PC-9 (cell line): ENCODE data around the gene AQP12B. TPM values are rescaled to one million over a fixed set of nuclear protein-coding genes. Genes with fewer than 3 reads are reported as not detected.

Experiments used
- BruUV-seq: library from RNA; stranded (reverse); fragments of 400-500 nt; replicated peaks from 2 replicates; lab custom pipeline; 2021; lab: Mats Ljungman, UMichigan
- CTCF ChIA-PET: fragments of 300-600 bp; sonication (Branson Sonifier 250); formaldehyde crosslinking; loops from one replicate; lab custom pipeline; 2022; ENCODE audit warnings: antibody characterized with exemption; lab: Charles Lee
- POLR2A ChIA-PET: fragments of 300-600 bp; sonication (Branson Sonifier 250); formaldehyde crosslinking; loops from one replicate; lab custom pipeline; 2022; ENCODE audit warnings: antibody characterized with exemption; ENCODE audit not compliant: unreplicated experiment; lab: Charles Lee
- DNase-seq, 2 experiments: peaks; one replicate each; pipeline versions ENCODE4 v3.0.0 to v3.0.0-alpha.2; 2015 to 2022; ENCODE audit warnings: mixed read lengths in 1 of 2
- H2AFZ ChIP-seq: fragments of 200-600 bp; sonication (generic); 2 replicates; pipeline ENCODE4 v1.8.1; 2017; ENCODE audit warnings: antibody characterized with exemption
- H3F3A ChIP-seq: fragments of 200-600 bp; sonication (generic); 2 replicates; pipeline ENCODE4 v1.8.1; 2017; ENCODE audit warnings: antibody characterized with exemption, mild to moderate bottlenecking, low read depth; ENCODE audit not compliant: insufficient read depth
- H3K27ac ChIP-seq: fragments of 200-600 bp; sonication (generic); 2 replicates; pipeline ENCODE4 v1.6.1; 2016; ENCODE audit warnings: mixed run types
- H3K27me3 ChIP-seq: fragments of 200-600 bp; sonication (generic); 2 replicates; pipeline ENCODE4 v1.6.1; 2016; ENCODE audit warnings: low read depth, mixed run types; ENCODE audit not compliant: insufficient read depth
- H3K36me3 ChIP-seq: fragments of 200-600 bp; sonication (generic); 2 replicates; pipeline ENCODE4 v1.6.1; 2016; ENCODE audit warnings: low read depth, mixed run types
- H3K4me1 ChIP-seq: fragments of 200-600 bp; sonication (generic); replicated peaks from 2 replicates; pipeline ENCODE4 v1.6.1; 2016; ENCODE audit warnings: mixed run types; ENCODE audit not compliant: insufficient read depth
- H3K4me2 ChIP-seq: fragments of 200-600 bp; sonication (generic); 2 replicates; pipeline ENCODE4 v1.6.1; 2017; ENCODE audit warnings: mixed run types
- H3K4me3 ChIP-seq: fragments of 200-600 bp; sonication (generic); 2 replicates; pipeline ENCODE4 v1.6.1; 2016; ENCODE audit warnings: mixed run types
- H3K79me2 ChIP-seq: fragments of 200-600 bp; sonication (generic); 2 replicates; pipeline ENCODE4 v1.6.1; 2017; ENCODE audit warnings: low read depth, mixed run types
- H3K9me2 ChIP-seq: fragments of 200-600 bp; sonication (generic); 2 replicates; pipeline ENCODE4 v1.8.1; 2017; ENCODE audit warnings: mild to moderate bottlenecking; ENCODE audit not compliant: insufficient read depth
- H3K9me3 ChIP-seq: fragments of 200-600 bp; sonication (generic); 2 replicates; pipeline ENCODE4 v1.8.1; 2016; ENCODE audit warnings: low read depth; ENCODE audit not compliant: insufficient read depth
- H4K20me1 ChIP-seq: fragments of 200-600 bp; sonication (generic); 2 replicates; pipeline ENCODE4 v1.8.1; 2017; ENCODE audit not compliant: insufficient read depth
- CTCF ChIP-seq: fragments of 200-600 bp; sonication (generic); conservative IDR thresholded peaks from 2 replicates; pipeline ENCODE4 v1.6.1; 2017; ENCODE audit warnings: mixed run types, antibody characterized with exemption, mild to moderate bottlenecking, moderate library complexity
- EZH2 ChIP-seq: fragments of 200-600 bp; sonication (generic); IDR thresholded peaks from 2 replicates; pipeline ENCODE4 v1.8.0; 2017; ENCODE audit warnings: antibody characterized with exemption, low read depth
- intact Hi-C: fragments of 100-400 bp; cut with micrococcal nuclease; formaldehyde crosslinking; loops from one replicate; pipeline ENCODE4 v1.10.0; 2022; ENCODE audit not compliant: unreplicated experiment
- total RNA-seq: library from RNA; stranded (reverse); gene quantifications from 2 replicates; pipeline ENCODE4 v1.2.3, GENCODE V29; 2021

The AQP12B gene
- total RNA-seq, 1 experiment from 2014 or later: not detected

- CTCF ChIA-PET: no interaction called here
- H3K9me2 ChIP-seq: no peaks in the 10 kb centered on the region
- no peaks in the 10 kb centered on the region for H3K4me1 ChIP-seq
- H3K27ac ChIP-seq: no peak overlapping the region
- no peak overlapping the region for H3K4me2 ChIP-seq
- no peaks in the 10 kb centered on the region for H3K36me3 ChIP-seq
- no TSS peak for BruUV-seq
- H3K9me3 ChIP-seq: no peaks in the 10 kb centered on the region
- peaks cover 98% of the 10 kb centered on the region for H3K27me3 ChIP-seq
- intact Hi-C loops: no loop called here
- TF ChIP-seq EZH2 (no peak), CTCF (no peak)
- POLR2A ChIA-PET: interaction anchor here (0.5 kb wide), 1 partner anchor 180 kb away, joined by 8 read pairs; no protein-coding TSS in a partner anchor
- no peak overlapping the region for H2AFZ ChIP-seq
- H4K20me1 ChIP-seq: peaks cover 2% of the 10 kb centered on the region
- no peak overlapping the region for H3K4me3 ChIP-seq
- H3F3A ChIP-seq: no peaks in the 10 kb centered on the region
- DNase-seq: no peak
- no peaks in the 10 kb centered on the region for H3K79me2 ChIP-seq
Observed at GRCh38 chr2:240713071-240713927, 30.6 kb upstream of the AQP12B start.

- Histone ChIP-seq H3F3A (no peaks in the 10 kb centered on the region), H3K79me2 (no peaks in the 10 kb centered on the region), H3K9me3 (no peaks in the 10 kb centered on the region), H3K4me2 (no peak overlapping the region), H3K4me1 (no peaks in the 10 kb centered on the region), H3K27me3 (peaks cover 98% of the 10 kb centered on the region), H3K9me2 (no peaks in the 10 kb centered on the region), H4K20me1 (no peaks in the 10 kb centered on the region; the same call in 1 of the 2 replicates), H3K36me3 (no peaks in the 10 kb centered on the region), H2AFZ (no peak overlapping the region), H3K27ac (no peak overlapping the region), H3K4me3 (no peak overlapping the region)
- no TSS peak for BruUV-seq
- ChIA-PET CTCF (no interaction called here), POLR2A (no interaction called here)
- TF ChIP-seq CTCF (no peak), EZH2 (no peak)
- intact Hi-C loops: no loop called here
- no peak for DNase-seq
Observed at GRCh38 chr2:240712121-240712520, 29.4 kb upstream of the AQP12B start.

GRCh38 chr2:240711701-240712100 lies 29.0 kb upstream of the AQP12B start:
- H3K9me3 ChIP-seq: no peaks in the 10 kb centered on the region
- H3K9me2 ChIP-seq: no peaks in the 10 kb centered on the region
- H3K27me3 ChIP-seq: peaks cover 98% of the 10 kb centered on the region
- H2AFZ ChIP-seq: no peak overlapping the region
- CTCF ChIA-PET: no interaction called here
- H3K36me3 ChIP-seq: no peaks in the 10 kb centered on the region
- POLR2A ChIA-PET: no interaction called here
- no peaks in the 10 kb centered on the region; the same call in 1 of the 2 replicates for H4K20me1 ChIP-seq
- intact Hi-C loops: no loop called here
- H3K4me3 ChIP-seq: no peak overlapping the region
- no peaks in the 10 kb centered on the region for H3K79me2 ChIP-seq
- DNase-seq: no peak
- H3K4me2 ChIP-seq: no peak overlapping the region
- BruUV-seq: no TSS peak
- no peak overlapping the region for H3K27ac ChIP-seq
- H3F3A ChIP-seq: no peaks in the 10 kb centered on the region
- no peaks in the 10 kb centered on the region for H3K4me1 ChIP-seq
- TF ChIP-seq CTCF (no peak), EZH2 (no peak)
